NOMO-1 treated with DMSO at 0.1 percent for 48 hours (cell line): ENCODE measurements around the gene SPOP.

Experiments used
- DNase-seq: peaks from one replicate; lab custom pipeline; 2025; ENCODE audit not compliant: unreplicated experiment; lab: John Stamatoyannopoulos, UW

Gene SPOP

GRCh38 chr17:49618028-49618611 is 59.8 kb downstream of the SPOP start:
- DNase-seq: no peak

DNA sequence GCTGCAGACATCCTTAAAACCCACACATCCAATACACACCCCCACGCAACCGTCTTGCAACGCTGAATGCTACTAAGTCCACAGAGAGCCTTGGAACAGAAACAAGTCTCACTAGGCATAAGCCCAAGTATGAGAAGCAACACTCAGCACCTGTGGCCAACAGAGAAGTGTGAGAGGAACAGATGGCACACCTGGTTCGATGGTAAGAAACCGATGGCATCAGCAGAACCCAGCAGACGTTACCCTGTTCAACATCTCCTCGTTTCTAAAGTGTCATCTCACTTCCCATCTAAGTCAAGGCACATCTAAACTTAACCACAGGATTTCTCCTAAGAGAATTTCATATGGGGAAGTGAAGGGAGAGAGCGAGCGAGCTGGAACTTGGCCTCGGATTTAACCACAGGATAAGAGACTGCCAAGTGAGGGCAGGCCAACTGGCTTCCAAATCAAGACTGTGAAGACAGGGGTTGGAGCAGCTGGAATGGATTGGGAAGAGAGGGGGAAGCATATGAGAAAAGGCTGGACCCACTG is 61.2 kb downstream of the SPOP start:
- DNase-seq: no peak

GRCh38 chr17:49616086-49616485 is 61.8 kb downstream of the SPOP start:
- DNase-seq: no peak

- DNase-seq: no peak
Observed at GRCh38 chr17:49613182-49613800, 64.6 kb downstream of the SPOP start.

DNA sequence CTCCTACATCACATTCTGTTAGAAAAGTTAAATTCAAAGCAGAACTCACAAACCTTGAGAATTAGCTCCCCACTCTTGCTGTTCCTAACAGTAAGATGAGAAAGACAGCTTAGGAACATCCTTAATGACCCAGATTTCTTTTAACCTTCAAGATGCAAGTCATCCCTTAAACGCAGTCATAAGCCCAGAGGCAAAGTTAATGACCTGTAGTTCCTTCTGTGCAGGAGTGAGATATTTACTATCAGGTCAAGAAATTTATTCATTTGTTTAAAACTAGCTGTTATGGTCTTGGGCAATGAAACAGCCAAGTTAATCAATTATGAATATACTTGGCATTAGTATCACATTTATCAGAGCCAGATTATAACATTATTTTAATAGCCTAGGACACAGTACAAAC is 65.2 kb downstream of the SPOP start:
- no peak for DNase-seq

- DNase-seq: no peak
Observed at GRCh38 chr17:49610883-49611584, 66.9 kb downstream of the SPOP start.

- no peak for DNase-seq
Observed at GRCh38 chr17:49604314-49604869, 73.5 kb downstream of the SPOP start.

- DNase-seq: no peak
Observed at GRCh38 chr17:49603720-49604119, 74.2 kb downstream of the SPOP start.

DNA sequence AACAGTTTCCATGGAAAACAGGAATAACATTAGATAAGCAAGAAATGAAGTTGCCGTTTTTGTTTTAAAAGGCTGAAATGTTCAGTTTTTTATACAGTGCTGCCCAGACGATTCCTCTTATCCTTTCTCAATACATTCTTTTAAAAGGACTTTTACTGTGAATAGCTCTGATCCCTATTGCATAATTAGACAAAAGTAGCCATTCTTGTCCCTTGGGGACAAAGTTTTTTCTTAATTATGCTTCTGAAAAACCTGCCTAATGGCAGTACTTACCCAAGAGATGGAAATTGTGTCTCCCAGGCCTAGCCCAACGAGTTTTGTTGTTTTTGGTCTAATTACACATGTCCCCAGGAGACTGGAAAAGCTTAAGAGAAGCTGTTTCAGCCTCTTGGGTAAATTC is 74.7 kb downstream of the SPOP start:
- DNase-seq: no peak

GRCh38 chr17:49602783-49603182 is 75.1 kb downstream of the SPOP start:
- DNase-seq: peak; percentile 22

DNA sequence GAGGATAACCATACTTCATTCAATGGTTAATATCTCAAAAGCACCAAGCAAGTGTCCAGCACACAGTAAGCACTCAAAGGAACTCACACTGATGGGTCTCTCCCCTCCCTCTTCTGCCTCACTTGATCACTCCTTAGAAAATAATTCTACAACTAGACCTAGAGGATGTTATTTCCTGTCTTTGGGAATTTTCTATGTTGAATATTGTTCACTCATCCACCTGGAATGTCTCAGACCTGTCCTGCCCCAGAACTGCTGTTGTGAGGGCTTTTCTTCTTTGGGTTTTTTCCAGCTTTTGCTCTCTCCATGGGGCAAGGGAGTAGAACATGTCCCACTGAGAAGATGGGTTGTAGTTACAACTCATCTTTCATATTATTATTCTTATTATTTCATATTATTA is 76.9 kb downstream of the SPOP start:
- no peak for DNase-seq

DNA sequence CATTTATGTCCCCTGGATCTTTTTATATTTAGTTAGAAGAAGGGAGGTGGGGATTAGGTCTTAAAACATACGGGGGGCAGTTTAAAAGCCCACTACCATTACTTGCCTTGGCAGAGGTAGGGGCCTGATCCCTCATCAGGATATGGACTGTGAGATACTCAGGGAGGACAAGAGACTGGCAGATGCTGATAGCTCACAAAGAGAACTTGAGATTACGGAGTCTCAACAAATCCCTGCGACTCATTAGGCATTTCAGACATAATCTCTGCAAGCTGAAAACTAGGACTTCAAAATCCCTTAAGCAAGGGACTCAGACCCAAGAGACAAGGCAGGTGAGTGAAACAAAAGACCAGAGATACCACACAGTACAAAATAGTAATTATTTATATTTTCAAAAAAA is 79.0 kb downstream of the SPOP start:
- no peak for DNase-seq

- DNase-seq: no peak
Observed at GRCh38 chr17:49597928-49598655, 79.8 kb downstream of the SPOP start.

DNA sequence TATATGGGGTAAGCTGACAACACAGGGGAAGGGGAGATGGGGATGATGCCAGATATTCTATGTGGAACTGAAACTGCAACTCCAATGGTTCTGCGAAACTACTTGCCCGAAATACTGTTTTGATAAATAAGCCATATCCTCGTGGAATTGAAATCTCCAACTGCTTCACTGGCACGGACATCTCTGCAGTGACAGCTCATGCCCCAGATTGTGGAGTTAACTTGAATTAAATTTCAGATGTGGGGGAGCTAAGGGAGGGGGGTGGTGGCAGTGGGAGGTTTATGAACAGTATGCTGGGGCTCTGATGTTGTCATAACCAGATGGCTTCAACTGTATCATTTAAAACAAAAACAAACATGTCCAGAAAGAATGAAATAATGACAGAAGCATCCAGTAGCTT is 80.5 kb downstream of the SPOP start:
- no peak for DNase-seq

DNA sequence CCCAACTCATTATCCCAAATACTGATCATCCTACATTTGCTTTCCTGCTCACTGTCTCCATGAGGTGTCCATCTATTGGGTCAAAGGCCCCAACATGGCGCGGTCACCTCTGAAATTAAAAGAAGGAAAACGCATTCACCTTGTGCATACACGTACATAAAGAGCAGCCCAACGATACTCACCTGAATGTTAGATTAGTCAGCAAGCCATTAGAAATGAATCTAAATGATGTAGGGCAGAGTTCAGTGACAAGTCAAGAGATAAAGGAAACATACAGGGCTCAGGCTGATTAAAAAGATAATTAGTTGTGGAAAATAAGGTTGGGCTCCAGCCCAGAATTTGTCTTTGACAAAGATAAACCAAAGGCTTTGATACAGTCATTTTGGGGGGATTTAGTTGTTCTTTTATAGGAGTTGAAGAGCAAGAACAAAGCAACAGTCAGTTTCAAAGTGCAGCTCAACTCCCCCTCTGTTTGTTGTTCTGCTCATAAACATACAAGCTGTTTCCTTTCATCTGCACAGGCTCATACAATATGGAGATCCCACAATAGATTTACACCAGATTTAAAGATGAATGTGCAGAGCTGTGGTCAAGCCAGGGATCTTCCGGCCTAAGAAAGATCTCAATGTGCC is 81.2 kb downstream of the SPOP start:
- no peak for DNase-seq

GRCh38 chr17:49595980-49596379 is 81.9 kb downstream of the SPOP start:
- no peak for DNase-seq

DNA sequence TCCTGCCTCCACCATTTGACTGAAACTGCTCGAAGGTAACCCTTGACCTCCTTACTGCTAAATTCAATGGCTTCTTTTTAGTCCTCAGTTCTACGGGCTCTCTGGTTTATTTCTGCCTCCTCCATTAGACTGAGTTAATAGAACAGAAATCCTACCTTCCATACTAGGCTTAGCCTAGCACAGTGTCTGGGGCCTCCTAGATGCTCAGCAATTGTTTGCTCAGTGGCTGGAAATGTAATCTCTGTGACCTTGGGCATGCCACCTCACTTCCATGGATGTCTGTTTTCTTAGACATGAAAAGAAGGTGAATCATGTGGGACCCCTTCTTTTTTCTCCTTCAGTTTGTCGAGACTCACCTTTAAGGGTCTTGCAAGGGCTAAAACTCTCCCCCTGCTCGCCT is 82.6 kb downstream of the SPOP start:
- no peak for DNase-seq

- DNase-seq: no peak
Observed at GRCh38 chr17:49592263-49592662, 85.6 kb downstream of the SPOP start.

- no peak for DNase-seq
Observed at GRCh38 chr17:49590874-49591273, 87.0 kb downstream of the SPOP start.

DNA sequence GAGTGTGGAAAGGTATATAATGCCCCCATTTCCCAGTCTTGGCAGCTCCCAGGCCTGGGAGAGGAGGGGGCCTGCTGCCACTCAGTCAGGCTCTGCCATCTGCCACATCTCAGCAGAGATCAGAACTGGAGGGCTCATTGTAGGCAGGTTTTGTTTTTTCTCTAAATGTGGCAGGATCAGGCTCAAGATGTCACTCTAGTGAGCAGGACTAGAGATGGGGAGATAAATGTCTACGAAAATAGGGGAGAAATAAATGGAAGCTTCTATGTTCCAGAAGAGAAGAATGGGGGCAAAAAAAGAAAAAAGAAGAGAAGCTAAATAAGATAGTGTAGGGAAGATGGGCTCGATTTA is 88.3 kb downstream of the SPOP start:
- DNase-seq: no peak
